Measurements from ENCODE around the gene POGZ.

- TF ChIP-seq EZH2 (IDR thresholded peaks at IDR 0.05; ENCODE audit: borderline replicate concordance, low read depth, low read length, severe bottlenecking) (no peak), CTCF (IDR thresholded peaks at IDR 0.05; ENCODE audit: borderline replicate concordance, extremely low read depth, low read length, poor library complexity, severe bottlenecking) (no peak)
Observed at GRCh38 chr1:151373196-151373595, 86.1 kb downstream of the POGZ start.

Data from DND-41 (cell line).